Left hindlimb (tissue), 1 donor: Measurements from ENCODE around the gene NOP56.
"Not testable (repeated sequence)": the region's sequence is repeated elsewhere in the genome, so short reads cannot be mapped to it uniquely, and the experiment has no call there.

Experiments used
- DNase-seq: peaks from one replicate; pipeline ENCODE4 v3.0.0-alpha.2; 2018

NOP56 gene

DNA sequence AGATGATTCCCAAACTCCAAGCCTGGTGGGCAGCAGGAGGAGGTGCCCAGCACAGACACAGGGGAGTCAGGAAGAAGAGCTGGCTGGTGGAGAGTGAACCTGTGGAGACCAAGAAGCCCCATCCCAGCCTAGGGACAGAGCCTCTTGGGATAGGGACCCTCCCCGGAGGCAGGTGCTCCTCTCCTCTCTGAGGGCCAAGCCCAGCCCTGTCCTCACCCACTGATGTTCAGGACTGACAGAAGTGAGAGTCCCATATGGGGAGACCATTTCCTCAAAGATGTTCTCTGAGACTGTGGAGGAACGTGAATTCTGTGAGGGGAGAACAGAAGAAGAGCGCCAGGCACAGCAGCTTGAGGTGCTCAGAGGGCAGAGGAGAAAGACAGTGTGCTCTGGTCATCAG lies 37.8 kb downstream of the NOP56 start:
- no peak for DNase-seq

DNA sequence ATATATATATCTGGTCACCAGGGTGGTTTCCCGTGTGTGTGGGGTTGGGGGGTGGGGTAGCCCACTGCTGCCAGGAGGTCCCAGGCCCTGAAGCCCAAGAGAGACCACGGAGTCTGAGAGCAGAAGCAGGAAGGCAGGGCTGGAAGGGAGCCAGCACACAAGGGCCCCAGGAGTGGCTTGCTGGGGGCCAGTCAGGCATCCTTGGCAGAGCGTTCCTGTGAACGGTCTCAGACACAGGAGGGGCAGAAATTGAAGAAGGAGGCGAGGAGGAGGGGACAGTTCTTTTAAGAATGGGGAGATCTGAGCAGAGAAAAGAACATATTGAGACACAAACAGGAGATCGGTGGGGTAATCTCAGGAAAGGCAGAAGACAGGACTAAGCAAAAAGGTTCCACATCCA lies 38.3 kb downstream of the NOP56 start:
- no peak for DNase-seq

DNA sequence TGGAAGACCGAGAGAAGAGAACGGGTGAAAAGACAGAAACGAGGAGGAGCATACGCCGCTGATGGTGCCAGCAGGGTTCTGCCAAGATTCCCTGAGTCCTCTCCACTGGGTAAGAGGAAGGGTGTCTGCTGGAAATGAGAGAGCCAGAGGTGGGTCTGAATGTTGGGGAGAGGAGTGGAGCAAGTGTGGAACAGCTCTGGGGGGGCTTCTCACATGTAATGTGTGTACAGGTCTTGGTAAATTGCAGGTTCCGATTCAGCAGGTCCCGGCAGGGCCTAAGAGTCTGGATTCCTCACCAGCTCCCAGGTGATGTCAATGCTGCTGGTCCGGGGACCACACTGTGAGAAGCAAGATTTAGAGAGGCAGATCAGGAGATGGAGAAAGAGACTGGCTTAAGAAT lies 38.7 kb downstream of the NOP56 start:
- DNase-seq = no peak

DNA sequence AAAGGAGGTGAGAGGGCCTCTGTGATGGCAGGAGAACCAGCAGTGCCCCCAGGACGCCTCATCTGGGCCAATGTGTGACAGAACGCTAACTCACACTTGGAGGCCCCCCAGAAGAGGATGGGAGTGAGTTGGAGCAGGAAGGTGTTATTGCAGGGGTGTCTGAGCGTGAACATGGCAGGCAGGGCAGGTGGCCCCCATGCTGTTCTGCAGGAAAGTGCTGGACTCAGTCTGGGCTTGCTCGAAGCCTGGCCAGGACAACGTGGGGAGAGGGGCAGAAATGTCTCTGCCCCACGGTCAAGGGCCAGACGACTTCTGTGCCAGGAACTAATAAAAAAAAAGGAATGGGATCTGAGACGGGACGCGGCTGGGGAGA lies 39.2 kb downstream of the NOP56 start:
- DNase-seq = no peak

DNA sequence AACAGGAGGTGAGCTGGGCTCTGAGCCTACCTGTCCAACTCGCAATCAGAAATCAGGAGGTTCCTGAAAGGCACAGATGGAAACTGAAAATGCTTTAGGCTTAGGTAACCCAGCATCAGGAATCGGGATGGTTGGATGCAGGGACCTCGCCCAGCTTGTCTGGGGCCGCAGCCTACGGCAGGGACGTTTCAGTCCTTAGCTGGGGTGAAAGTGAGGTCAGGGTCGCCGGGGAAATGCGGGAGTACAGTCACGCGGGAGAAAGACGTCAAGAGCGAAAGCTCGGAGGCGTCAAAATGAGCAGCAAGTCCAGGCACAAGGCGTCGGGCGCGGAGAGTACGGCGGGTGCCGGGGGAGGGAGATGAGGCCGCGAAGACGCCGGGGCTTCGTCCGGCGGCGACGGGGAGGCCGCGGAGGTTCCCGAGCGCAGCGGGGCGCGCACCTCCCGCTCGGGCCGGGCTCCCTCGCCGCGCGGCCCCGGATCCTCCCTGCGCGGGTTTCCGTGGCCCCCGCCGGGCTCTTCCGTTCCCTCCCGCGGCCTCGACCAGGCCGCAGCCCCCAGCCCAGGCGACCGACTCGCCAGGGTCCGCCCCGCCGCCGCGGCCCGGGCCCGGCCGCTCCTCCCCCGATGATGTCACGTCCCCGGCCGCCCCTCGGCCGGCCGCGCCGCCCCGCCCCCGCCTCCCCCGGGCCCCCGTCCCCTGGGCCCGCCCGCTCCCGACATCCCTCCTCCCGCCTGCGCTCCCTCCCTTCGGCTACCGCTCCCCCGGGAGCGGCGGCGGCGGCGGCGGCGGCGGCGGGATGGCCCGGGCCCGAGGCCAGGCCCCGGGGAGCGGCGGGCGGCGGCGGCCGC lies 39.8 kb downstream of the NOP56 start, which contains the start of gene EBF4:
TSS of gene EBF4 (plus strand) at position 745 of the 850 bp plus-strand sequence. CDS start 866 bp downstream, outside the sequence.
- peak; percentile 53 for DNase-seq

DNA sequence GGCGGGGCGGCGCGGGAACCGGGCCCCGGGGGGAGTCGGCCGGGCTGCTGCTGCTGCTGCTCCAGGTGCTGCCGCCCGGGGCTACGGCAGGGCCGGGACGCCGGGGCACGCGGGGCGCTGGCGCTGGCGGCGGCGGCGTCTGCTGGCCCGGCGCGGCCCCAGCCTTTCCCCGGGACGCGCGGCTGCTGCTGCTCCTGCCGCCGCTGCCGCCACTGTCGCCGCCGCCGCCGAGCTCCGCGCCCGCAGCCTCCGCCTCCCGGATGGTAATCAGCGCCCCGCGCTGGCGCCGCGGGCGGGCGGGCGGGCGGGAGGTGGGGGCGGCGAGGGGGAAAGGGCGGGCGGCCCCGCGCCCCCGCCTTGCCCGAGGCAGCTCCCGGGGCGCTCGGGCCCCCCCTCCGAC lies 40.5 kb downstream of the NOP56 start:
- no peak for DNase-seq

DNA sequence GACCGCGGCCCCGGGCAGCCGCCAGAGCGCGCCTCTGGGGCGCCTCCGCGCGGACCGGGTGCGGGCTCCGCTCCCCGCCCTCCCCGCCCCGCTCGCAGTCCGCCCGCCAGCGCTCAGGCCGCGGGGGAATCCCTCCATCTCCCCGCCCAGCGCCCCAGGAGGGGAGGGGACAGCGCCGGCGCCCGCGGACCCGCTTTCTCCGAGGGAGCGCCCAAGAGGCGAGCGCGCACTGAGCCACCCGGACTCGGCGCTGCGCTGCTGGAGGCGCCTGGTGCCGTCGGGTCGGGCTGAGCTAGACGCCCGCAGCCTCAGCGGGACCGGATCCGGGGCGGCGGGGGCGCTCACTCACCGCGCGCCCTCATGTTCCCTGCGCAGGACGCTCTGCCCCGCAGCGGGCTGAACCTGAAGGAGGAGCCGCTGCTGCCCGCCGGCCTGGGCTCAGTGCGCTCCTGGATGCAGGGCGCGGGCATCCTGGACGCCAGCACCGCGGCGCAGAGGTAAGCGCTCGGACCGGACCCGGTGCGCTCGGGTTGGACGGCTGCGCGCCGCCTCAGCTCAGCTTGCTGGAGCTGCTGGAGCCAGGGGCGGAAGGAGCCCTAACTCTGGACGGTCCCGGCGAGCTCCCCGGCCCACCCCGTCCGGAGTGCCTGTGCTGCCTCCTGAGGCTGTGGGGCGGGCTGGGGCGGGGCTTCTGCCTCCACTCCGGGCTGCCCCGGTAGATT lies 41.0 kb downstream of the NOP56 start:
- DNase-seq = peak; percentile 46

DNA sequence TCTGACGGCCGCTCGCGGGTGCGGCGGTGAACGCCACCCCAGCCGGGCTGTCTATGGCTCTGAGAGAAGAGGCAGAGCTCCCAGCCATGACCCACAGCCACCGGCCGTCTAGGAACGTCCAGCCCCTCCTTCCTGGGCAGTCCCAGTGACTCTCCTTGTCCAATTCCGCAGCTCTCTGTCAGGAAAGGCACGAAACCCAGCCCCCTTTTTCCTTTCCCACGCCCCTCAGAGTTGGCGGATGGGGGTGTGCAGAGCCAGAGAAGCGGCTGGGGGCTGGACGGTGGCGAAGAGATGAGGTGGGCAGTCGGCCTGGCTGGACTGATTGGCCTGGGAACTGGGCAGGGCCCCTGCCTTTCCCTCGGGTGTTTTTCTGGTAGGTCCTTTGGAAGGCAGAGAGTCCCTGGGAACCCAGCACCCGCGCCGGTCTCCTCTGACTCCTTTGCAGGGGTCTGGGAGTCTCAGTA lies 41.6 kb downstream of the NOP56 start:
- no peak for DNase-seq

DNA sequence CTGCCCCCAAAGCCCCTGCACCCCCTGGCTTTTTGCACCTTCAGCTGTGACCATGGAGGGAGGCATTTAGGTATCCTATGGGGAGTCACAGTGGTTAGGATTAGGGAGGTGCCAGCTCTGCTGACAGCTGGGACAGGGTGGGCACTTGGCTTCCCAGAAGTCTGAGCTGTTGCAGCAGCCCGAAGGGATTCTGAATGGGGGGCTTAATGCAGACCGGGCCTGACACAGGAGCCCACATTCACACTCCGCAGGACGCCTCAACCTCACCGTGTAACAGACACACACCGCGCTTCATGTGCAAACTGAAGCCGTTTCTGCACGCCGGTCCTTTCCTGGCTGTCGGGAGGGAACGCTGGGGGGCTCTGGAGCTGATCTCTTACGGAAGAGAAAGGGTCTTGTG lies 42.1 kb downstream of the NOP56 start:
- no peak for DNase-seq

DNA sequence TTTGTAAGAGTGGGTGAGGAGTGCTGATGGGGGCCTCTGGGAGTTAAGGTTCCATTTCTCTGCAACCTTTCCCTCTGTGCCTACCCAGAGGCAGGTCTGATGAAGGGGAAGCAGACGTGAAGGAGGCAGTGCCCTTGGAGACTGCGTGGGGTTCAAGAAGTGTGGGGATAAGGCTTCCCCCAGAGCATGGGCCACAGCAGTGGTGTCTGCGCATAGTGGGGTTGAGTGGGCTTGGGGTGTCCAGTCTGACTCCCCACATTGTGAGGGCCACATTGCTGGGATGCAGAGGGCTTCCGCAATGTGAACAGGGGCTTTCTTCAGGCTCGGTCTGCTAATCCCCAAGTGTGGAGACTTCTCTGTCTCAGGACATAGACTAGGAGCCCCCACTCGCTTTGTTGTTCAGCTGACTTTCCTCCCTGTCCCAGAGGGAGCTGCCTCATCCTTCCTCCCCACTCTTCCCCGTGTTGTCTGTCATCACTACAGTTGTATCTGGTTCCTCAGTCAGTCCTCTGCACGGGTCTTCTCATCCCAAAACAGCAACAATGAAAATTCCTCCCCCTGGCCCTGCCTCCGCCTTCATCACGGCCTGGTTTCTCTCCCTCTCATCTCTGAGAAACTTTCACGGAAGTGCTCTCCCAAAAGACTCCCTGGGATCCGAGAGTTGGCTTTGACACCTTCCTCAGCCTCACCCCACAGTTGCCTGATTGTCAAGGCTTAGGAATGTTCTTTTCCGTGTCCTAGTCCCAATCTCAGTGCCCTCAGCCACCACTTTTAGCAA lies 43.0 kb downstream of the NOP56 start:
- DNase-seq = no peak

DNA sequence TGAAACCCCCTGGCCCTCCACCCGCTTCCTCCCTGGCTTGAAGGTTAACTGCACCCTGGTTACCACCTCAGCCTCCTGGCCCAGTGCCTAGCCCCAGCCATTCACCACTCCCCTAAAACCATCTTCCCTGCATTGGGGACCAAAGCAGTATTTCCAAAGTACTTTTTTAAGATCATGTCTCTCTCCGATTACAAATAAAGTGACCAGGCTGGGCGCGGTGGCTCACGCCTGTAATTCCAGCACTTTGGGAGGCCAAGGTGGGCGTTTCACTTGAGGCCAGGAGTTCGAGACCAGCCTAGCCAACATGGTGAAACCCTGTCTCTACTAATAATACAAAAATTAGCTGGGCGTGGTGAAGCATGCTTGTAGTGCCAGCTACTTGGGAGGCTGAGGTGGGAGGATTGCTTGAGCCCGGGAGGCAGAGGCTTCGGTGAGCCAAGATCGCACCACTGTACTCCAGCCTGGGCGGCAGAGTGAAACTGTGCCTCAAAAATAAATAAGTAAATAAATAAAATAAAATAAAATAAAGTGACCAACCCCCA lies 43.6 kb downstream of the NOP56 start:
- not testable (repeated sequence) for DNase-seq

DNA sequence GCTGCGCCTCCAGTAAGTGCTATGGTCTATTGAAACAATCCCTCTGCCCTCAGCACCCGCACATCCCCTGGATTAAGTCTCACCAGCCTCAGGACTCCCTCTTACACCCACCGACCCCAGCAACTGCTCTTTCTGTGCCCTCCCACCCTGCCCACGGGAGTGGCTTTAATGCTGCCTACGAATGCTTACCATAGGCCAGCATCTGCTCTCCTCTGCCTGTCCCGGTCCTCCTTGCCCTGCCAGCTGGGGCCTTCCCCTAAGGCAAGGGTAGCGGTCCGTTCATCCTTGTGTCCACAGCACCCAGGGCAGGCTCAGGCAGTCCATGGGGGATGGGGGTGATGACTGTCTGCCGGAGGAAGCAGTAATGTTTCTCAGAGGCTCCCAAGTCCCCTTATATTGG lies 44.2 kb downstream of the NOP56 start:
- DNase-seq = no peak

DNA sequence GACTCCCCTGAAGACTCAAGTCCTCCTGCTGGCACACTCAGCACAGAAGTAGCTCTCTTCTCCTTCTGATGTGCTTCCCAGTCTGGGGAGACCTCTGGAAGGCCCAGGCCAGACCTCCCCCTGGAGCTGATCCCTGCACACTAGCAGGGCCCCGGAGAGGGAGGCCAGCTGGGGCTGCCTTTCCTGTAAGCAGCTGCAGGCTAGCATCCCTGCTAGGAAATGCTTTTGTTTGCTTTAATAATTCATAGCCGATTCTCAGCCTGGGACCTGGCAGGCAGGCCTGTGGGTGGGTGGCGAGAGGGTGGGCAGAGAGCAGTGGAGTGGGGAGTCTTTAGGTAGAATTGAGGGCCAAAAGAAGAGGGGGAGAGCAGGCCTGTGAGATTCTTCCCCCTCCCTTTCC lies 45.3 kb downstream of the NOP56 start:
- DNase-seq = no peak

DNA sequence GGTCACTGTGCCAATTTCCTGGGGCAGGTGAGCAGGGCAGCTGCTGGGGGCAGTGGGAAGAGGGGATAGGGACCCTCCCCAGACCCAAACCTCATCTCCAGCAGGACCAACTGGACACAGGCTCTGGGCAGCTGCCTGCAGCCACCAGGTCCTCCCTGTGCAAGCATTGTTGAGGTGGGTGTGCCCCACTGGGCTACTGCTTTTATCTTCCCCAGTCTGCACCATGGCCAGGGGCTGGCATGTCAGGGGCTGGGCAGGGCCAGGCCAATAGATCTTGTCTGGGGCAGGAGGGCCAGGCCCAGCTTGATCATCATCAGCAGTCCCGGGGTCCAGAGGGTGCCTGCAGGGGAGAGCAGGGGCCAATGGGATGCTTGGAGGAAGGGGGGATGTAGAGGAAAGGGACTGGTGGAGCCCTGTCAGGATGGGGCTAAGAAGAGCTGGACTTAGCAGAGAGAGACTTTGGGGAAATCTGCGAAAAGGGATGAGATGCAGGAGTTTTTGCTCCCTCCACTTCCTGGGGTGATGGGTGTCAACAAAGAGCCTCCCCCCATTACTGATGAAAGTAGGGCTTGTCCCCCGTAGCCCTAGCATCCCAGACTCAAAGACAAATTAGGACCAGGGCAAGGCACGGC lies 45.9 kb downstream of the NOP56 start:
- DNase-seq = no peak

DNA sequence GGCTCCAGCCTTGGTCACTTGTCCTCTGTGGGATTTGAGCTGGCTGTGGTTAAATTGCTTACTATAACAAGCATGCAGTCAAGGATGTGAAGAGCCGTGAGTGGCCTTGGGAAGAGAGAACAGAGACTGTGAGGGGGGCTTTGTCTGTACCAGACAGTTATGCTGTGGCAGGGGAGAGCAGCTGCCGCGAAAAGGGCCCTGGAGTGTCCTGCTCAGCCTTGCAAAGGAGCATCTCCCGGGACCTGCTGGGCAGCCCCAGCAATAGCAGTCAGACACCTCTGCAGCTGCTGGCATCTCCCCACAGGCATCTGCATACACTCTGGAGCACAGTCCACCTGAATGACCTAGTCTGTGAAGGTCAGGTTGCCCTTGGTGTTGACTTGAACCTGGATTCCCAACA lies 46.5 kb downstream of the NOP56 start:
- DNase-seq = no peak

DNA sequence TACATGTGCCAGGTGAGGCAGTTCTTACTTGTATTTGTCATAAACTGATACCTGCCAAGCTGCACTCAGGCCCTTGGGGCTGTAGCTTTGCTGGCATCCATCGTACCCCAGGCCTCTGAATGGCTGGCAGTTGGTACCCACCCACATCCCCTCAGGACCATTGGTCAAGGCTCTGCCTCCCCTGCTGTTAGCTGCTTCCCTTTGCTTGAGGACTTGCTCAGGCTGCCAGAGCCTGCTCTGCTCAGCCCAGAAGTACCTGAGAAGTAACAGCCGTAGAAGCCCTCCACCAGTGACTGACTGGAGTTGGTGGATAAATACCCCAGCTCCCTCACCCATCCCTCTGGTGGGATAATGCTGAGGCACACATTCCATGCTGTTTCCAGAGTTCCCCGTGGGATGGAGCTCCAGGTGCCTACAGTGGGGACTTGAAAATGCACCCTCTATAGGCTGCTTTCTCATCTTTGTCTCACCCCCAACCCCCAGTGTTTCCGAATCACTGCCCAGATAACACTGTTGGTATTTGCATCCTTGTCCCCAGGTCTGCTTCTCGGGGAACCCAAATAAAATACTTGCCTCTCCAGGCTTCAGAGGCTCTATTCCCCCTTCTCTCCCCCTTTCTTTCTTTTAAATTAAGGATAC lies 47.5 kb downstream of the NOP56 start:
- DNase-seq = no peak

DNA sequence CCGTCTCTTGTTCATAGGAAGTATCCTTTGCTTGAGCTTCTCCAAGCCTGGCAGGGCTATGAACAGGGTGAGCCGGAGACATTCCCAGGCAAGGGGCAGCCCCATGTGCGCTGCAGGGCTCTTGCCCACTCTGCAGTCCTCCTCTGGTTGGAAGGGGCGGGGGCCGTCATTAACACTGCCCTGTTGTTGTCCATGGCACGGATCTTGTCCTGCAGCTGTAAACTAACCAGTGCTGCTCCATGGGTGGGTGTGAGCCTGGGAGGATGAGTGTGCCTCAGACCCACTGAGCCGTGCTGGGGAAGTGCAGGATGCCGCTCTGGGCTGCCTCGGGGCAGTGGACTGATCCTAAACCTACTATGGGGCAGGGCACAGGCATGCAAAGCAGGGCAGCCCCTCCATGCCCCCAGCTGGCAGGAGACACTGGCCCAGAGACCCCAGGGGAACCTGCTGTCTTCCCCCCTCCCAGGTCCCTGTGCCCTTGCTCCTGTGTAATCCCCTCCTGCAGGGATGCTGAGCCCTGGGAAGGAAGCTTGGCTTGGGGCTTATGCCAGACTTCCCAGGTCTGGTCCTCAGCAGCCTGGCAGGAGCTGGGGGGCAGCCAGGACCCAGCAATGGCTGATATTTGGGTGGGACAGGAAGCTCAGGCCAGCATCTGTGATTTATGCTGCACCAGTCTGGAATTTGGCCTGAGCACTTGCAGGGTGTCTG lies 48.6 kb downstream of the NOP56 start:
- DNase-seq = no peak

DNA sequence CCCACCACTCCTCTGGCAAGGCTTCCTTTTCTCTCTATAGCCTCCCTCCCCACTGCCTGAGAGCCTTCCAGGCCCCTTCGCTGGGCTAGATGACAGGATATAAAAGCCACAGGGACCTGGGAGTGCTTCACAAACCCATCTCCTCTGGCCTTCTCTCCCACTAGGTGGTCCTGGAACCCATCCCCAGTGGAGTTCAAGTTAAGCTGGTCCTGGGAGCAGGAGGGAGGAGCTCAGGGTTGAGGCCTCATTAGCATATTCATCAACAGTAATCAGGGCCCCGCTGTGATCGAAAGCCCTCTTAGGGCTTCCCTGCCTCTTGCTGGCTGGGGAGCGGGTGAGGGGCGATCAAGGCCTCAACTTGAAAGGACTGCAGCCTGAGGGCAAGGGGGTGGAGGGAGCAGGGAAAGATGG lies 49.2 kb downstream of the NOP56 start:
- DNase-seq = no peak

DNA sequence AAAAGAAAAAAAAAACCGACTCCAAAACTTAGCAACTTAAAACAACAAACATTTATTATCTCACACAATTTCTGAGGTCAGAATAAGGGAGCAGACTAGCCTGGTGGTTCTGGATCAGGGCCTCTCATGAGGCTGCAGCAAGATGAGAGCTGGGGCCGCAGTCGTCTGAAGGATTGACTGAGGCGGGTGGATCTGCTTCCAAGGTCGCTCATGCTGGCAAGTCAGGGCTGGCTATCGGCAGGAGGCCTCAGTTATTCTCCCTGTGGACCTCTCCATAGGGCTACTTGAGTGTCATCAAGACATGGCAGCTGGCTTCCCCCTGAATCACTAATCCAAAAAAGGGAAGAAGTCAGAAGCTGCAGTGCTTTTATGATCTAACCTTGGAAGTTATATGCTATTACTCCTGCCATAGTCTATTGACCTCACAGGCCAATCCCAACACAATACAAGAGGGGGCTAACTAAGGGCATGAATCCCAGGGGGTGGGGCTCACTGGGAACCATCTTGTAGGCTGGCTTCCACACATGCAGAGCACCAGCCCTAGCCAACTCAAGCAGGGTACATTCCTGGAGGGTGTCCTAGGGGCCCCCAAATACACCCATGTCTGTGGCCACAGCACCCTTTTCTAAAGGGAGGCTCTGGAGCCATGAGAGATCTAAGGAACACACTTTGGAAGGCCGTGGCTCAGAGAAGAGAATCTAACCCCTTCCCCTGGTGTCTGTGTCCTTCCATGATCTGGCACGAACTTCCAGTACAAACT lies 51.5 kb downstream of the NOP56 start:
- no peak for DNase-seq

DNA sequence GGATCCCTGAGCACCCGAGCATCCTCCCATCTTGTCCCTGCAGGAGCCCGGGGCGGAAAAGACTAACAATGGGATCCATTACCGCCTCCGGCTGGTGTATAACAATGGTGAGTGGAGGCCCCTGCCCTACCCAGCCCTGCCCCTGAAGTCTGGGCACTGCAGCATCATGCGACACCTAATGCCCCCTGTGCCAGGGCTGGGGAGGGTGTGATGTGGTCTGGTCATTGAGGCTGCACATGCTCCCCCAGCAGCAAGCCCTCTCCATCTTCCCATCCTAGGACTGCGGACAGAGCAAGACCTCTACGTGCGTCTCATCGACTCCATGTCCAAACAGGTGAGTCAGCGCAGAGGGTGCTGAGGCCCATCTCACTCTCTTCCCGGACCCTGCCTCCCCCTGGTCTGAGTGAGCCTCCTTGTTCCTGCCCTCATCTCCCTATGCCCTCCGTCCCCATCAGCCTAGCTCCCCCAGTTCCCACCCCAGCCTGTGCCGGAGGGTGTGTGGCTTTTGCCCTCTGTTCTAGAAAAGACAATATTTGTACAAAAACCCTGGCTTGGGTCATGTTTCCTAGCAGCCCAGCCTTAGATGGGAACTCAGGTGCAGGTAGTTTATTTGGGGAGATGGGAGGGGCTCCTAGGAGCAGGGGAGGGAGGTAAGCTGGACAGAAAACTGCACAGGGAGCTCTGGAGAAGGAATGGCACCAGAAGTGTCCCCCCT lies 53.7 kb downstream of the NOP56 start:
- DNase-seq = no peak
